ENCODE data around the gene CDCA7L. TPM values are rescaled to one million over a fixed set of nuclear protein-coding genes. Genes with fewer than 3 reads are reported as not detected.

Gene CDCA7L
- polyA plus RNA-seq, 1 of the 3 experiments (the other 2 are of a cell fraction), result 18.4 TPM

GRCh38 chr7:21971780-21972396 lies 26.2 kb upstream of the CDCA7L start:
- TF ChIP-seq, protein P1, sequence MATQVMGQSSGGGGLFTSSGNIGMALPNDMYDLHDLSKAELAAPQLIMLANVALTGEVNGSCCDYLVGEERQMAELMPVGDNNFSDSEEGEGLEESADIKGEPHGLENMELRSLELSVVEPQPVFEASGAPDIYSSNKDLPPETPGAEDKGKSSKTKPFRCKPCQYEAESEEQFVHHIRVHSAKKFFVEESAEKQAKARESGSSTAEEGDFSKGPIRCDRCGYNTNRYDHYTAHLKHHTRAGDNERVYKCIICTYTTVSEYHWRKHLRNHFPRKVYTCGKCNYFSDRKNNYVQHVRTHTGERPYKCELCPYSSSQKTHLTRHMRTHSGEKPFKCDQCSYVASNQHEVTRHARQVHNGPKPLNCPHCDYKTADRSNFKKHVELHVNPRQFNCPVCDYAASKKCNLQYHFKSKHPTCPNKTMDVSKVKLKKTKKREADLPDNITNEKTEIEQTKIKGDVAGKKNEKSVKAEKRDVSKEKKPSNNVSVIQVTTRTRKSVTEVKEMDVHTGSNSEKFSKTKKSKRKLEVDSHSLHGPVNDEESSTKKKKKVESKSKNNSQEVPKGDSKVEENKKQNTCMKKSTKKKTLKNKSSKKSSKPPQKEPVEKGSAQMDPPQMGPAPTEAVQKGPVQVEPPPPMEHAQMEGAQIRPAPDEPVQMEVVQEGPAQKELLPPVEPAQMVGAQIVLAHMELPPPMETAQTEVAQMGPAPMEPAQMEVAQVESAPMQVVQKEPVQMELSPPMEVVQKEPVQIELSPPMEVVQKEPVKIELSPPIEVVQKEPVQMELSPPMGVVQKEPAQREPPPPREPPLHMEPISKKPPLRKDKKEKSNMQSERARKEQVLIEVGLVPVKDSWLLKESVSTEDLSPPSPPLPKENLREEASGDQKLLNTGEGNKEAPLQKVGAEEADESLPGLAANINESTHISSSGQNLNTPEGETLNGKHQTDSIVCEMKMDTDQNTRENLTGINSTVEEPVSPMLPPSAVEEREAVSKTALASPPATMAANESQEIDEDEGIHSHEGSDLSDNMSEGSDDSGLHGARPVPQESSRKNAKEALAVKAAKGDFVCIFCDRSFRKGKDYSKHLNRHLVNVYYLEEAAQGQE (IDR thresholded peaks at IDR 0.05; ENCODE audit: low read depth, low read length), result no peak
- no peak for TF ChIP-seq GATA2 (CRISPR knock-in tag; IDR thresholded peaks at IDR 0.05)
- TF ChIP-seq MAX (IDR thresholded peaks at IDR 0.05; ENCODE audit: low read depth), result no peak
- TF ChIP-seq ZBTB33 (IDR thresholded peaks at IDR 0.05; ENCODE audit: borderline replicate concordance, low read depth), result no peak
- no peak for TF ChIP-seq JUND (IDR thresholded peaks at IDR 0.05)
- TF ChIP-seq USF1 (IDR thresholded peaks at IDR 0.05; ENCODE audit: borderline replicate concordance, low read depth), result no peak
- TF ChIP-seq NRF1 (IDR thresholded peaks at IDR 0.05; ENCODE audit: low read depth, low read length), result no peak
- no peak for TF ChIP-seq YY1 (IDR thresholded peaks at IDR 0.05; ENCODE audit: low read depth)
- no peak for TF ChIP-seq TCF12 (IDR thresholded peaks at IDR 0.05)
- TF ChIP-seq USF2 (IDR thresholded peaks at IDR 0.05; ENCODE audit: borderline replicate concordance, low read depth, low read length), result no peak
- TF ChIP-seq NFIC (IDR thresholded peaks at IDR 0.05; ENCODE audit: borderline replicate concordance), result no peak
- no peak for TF ChIP-seq RAD21 (IDR thresholded peaks at IDR 0.05; ENCODE audit: low read length)
- no peak for TF ChIP-seq FOSL2 (IDR thresholded peaks at IDR 0.05; ENCODE audit: borderline replicate concordance, low read depth)
- TF ChIP-seq POLR2AphosphoS5 (IDR thresholded peaks at IDR 0.05; ENCODE audit: low read depth, low read length), result no peak
- H2AFZ ChIP-seq (ENCODE audit: low read depth), result no peak overlapping the region
- no peak overlapping the region for H3K27ac ChIP-seq (ENCODE audit: low read depth in 2 of 2, low read length in 1 of 2)
- no peaks in the 10 kb centered on the region for H3K36me3 ChIP-seq (replicated peaks in 1 of 2; ENCODE audit: control insufficient read depth in 1 of 2, insufficient read depth in 2 of 2, low read length in 1 of 2)
- no peaks in the 10 kb centered on the region for H3K9me3 ChIP-seq
- H3K4me1 ChIP-seq (ENCODE audit: control insufficient read depth in 1 of 2, insufficient read depth in 2 of 2, low read depth in 1 of 2, low read length in 1 of 2), result no peaks in the 10 kb centered on the region
- no peak overlapping the region for H3K4me3 ChIP-seq (ENCODE audit: low read depth in 2 of 2, low read length in 1 of 2)
- no peaks in the 10 kb centered on the region for H3F3A ChIP-seq (replicated peaks; ENCODE audit: insufficient read depth)
- 18% methylated on average over 4 of the region's 6 CpGs for WGBS (ENCODE audit: low lambda C conversion rate)
- H3K79me2 ChIP-seq (ENCODE audit: insufficient read depth), result no peaks in the 10 kb centered on the region
- no peaks in the 10 kb centered on the region for H3K9me2 ChIP-seq
- H3K27me3 ChIP-seq (ENCODE audit: insufficient read depth), result peaks cover 12% of the 10 kb centered on the region; the same call in 1 of the 2 replicates
- no peak overlapping the region for H3K9ac ChIP-seq
- no peak for DNase-seq
- CTCF ChIA-PET, result no interaction called here
- H4K20me1 ChIP-seq (ENCODE audit: insufficient read depth), result no peaks in the 10 kb centered on the region
- H3K4me2 ChIP-seq, result no peak overlapping the region
- POLR2A ChIA-PET, result no interaction called here
